ENCODE results near the gene DENND1B.
A peak's percentile ranks its signal among the peaks of the same experiment; 100 is the strongest.

DENND1B gene

DNA sequence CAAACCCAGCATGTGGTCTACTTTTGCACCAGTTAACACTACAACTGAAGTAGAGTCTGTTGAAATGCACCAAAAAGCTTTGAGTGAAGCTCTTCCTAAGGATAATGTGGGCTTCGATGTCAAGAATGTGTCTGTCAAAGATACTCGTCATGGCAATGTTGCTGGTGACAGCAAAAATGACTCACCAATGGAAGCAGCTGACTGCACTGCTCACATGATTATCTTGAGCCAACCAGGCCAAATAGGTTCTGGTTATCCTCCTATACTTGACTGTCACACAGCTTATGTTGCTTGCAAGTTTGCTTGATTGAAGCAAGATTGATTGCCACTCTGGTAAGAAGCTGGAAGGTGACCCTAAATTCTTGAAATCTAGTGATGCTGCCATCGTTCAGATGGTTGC is 85.2 kb downstream of the DENND1B start:
- no peak overlapping the region for H3K4me3 ChIP-seq (replicated peaks in 1 of 2; ENCODE audit: low read depth in 2 of 2, low read length in 2 of 2)
- TF ChIP-seq, protein P1, sequence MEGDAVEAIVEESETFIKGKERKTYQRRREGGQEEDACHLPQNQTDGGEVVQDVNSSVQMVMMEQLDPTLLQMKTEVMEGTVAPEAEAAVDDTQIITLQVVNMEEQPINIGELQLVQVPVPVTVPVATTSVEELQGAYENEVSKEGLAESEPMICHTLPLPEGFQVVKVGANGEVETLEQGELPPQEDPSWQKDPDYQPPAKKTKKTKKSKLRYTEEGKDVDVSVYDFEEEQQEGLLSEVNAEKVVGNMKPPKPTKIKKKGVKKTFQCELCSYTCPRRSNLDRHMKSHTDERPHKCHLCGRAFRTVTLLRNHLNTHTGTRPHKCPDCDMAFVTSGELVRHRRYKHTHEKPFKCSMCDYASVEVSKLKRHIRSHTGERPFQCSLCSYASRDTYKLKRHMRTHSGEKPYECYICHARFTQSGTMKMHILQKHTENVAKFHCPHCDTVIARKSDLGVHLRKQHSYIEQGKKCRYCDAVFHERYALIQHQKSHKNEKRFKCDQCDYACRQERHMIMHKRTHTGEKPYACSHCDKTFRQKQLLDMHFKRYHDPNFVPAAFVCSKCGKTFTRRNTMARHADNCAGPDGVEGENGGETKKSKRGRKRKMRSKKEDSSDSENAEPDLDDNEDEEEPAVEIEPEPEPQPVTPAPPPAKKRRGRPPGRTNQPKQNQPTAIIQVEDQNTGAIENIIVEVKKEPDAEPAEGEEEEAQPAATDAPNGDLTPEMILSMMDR (IDR thresholded peaks at IDR 0.05; ENCODE audit: low read depth, low read length), result no peak
- DNase-seq (ENCODE audit: low read depth in 2 of 2), result no peak

DNA sequence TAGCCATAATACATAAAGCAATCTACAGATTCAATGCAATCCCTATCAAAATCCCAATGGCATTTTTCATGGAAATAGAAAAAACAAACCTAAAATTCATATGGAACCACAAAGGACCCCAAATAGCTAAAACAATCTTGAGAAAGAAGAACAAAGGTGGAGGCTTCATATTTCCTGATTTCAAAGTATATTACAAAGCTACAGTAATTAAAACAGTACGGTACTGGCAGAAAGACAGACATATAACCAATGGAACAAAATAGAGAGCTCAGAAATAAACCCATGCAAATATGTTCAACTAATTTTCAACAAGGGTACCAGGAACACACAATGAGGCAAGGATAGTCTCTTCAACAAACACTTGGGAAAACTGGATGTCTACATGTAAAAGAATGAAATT is 87.0 kb downstream of the DENND1B start:
- H3K4me3 ChIP-seq (replicated peaks in 1 of 2; ENCODE audit: low read depth in 2 of 2, low read length in 2 of 2), result no peak overlapping the region
- TF ChIP-seq, protein P1 (IDR thresholded peaks at IDR 0.05; ENCODE audit: low read depth, low read length), result no peak
- no peak for DNase-seq (ENCODE audit: low read depth in 2 of 2)

DNA sequence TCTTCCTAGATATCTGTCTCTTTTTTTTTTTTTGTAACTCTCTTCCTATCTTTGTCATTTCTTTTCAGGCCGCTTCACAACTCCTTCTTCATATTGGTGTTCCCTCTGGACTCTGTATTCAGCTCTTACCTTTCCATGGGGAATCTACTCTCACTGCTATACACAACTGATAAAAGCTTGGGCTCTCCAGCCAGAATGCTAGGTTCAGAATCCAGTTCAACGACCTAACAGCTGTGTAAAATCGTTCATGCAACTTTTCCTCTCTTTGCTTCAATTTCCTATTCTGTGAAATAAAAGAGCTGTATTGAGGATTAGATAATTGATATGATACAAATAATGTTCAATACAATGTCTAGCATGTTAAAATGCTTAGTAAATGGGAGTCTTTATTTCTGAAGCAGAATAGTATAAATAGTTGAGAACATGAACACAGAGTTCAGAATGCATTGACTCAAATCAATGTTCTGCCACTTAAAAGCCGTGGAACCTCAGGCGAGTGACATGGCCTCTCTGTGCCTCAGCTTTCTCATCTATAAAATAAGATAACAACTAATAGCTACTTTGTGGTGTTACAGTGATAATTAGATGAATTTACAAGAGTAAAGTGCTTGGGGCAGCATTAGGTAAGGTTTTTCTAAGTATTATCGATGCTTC is 88.5 kb downstream of the DENND1B start:
- TF ChIP-seq, protein P1 (IDR thresholded peaks at IDR 0.05; ENCODE audit: low read depth, low read length), result no peak
- no peak overlapping the region for H3K4me3 ChIP-seq (replicated peaks in 1 of 2; ENCODE audit: low read depth in 2 of 2, low read length in 2 of 2)
- DNase-seq (ENCODE audit: low read depth in 2 of 2), result no peak

DNA sequence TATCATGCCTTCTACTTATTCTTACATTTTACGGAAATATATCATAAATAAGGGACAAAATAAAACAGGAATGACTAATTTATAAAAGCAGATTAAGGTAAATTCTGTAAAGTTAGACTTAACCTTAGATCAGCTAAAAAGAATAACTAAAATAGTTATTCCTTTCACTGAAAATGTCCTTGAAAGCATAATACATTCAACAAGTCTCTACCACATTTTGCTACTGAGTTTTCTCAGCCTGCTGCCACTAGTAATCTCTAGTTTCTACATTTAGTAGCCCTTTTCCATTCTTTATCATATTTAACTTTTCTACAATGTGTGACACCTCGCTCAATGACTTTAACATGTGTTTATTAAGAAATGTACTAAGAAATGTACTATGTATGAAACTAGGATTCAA is 89.0 kb downstream of the DENND1B start:
- DNase-seq (ENCODE audit: low read depth in 2 of 2), result no peak
- TF ChIP-seq, protein P1 (IDR thresholded peaks at IDR 0.05; ENCODE audit: low read depth, low read length), result no peak
- no peak overlapping the region for H3K4me3 ChIP-seq (replicated peaks in 1 of 2; ENCODE audit: low read depth in 2 of 2, low read length in 2 of 2)

DNA sequence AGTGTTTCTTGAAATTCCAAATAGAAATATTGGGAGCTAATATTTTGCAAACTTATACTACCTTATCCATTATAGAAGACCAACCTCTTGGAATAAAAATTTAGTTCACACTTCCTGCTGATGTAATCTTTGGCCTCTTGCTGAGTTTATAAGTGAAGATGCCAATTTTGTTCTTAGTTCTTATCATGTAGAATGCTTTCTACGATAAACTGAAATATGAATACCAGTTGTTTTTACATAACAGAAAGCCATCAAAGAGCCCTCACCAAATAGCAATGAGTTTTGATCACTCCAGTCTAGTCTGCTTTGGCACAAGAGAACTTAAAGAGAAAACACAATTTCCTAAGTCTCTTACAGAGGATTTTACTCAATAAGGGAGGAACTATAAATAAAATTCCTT is 89.5 kb downstream of the DENND1B start:
- TF ChIP-seq, protein P1 (IDR thresholded peaks at IDR 0.05; ENCODE audit: low read depth, low read length), result no peak
- no peak overlapping the region for H3K4me3 ChIP-seq (replicated peaks in 1 of 2; ENCODE audit: low read depth in 2 of 2, low read length in 2 of 2)
- peak in 1 of 2 donors; percentile 39 for DNase-seq (ENCODE audit: low read depth in 2 of 2)

DNA sequence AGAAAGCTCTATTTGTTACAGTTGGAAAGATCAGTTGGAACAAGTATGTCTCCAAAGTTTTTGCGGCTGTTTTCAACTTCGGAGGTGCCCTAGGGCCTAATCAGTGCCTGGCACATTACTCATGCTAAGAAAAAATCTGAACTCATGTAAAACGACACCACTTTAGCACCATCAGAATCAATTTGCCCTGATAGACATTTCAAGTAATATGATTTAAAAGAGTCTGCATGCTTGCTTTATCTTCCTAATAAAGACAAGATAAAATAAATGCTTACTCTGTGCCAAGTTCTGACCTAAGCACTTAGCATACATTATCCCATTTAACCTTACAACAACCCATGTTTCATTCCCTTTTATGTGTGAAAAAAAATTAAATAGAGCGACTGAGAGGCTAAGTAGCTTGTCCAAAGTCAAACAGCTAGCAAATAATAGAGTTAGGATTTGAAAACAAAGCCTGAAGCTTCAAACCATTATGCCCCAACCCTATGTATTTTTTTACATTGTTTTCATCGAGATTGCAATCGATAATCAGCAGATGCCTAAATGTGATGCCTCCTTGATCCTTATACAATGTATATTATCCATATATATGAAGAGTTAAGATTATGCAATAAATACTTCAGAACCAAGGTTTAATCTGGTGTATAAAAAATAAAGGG is 91.3 kb downstream of the DENND1B start:
- TF ChIP-seq, protein P1 (IDR thresholded peaks at IDR 0.05; ENCODE audit: low read depth, low read length), result no peak
- H3K4me3 ChIP-seq (replicated peaks in 1 of 2; ENCODE audit: low read depth in 2 of 2, low read length in 2 of 2), result no peak overlapping the region
- DNase-seq (ENCODE audit: low read depth in 2 of 2), result no peak
